Ectodermal cell (in vitro differentiated cells): Measurements from ENCODE around the gene TMEM255B.
"Not testable (repeated sequence)": the region's sequence is repeated elsewhere in the genome, so short reads cannot be mapped to it uniquely, and the experiment has no call there.

ENCODE experiments used
- H3K27ac ChIP-seq: 2 replicates; pipeline ENCODE4 v1.7.0; 2013; ENCODE audit warnings: mild to moderate bottlenecking, low read depth, low read length; ENCODE audit not compliant: insufficient read depth, poor library complexity, severe bottlenecking
- H3K27me3 ChIP-seq: 2 replicates; pipeline ENCODE4 v1.7.0; 2013; ENCODE audit warnings: mild to moderate bottlenecking, low read length; ENCODE audit not compliant: insufficient read depth, control insufficient read depth, poor library complexity, severe bottlenecking
- H3K36me3 ChIP-seq: one replicate; pipeline ENCODE4 v1.7.0; 2013; ENCODE audit warnings: low read length; ENCODE audit not compliant: control insufficient read depth, insufficient read depth
- H3K4me1 ChIP-seq: one replicate; pipeline ENCODE4 v1.7.0; 2013; ENCODE audit warnings: low read length; ENCODE audit not compliant: control insufficient read depth, insufficient read depth
- H3K4me3 ChIP-seq: 2 replicates; pipeline ENCODE4 v1.7.0; 2013; ENCODE audit warnings: low read depth, low read length, control low read depth; ENCODE audit not compliant: insufficient read depth
- H3K9me3 ChIP-seq: 2 replicates; pipeline ENCODE4 v1.7.0; 2013; ENCODE audit warnings: mild to moderate bottlenecking, low read length, moderate library complexity; ENCODE audit not compliant: control insufficient read depth
- WGBS, 2 experiments: methylation state at CpG; one replicate each; pipeline ENCODE4 v1.1.7; 2013; ENCODE audit warnings: missing lambda C conversion rate in 2 of 2; 5-methylcytosine and 5-hydroxymethylcytosine counted together

TMEM255B gene

DNA sequence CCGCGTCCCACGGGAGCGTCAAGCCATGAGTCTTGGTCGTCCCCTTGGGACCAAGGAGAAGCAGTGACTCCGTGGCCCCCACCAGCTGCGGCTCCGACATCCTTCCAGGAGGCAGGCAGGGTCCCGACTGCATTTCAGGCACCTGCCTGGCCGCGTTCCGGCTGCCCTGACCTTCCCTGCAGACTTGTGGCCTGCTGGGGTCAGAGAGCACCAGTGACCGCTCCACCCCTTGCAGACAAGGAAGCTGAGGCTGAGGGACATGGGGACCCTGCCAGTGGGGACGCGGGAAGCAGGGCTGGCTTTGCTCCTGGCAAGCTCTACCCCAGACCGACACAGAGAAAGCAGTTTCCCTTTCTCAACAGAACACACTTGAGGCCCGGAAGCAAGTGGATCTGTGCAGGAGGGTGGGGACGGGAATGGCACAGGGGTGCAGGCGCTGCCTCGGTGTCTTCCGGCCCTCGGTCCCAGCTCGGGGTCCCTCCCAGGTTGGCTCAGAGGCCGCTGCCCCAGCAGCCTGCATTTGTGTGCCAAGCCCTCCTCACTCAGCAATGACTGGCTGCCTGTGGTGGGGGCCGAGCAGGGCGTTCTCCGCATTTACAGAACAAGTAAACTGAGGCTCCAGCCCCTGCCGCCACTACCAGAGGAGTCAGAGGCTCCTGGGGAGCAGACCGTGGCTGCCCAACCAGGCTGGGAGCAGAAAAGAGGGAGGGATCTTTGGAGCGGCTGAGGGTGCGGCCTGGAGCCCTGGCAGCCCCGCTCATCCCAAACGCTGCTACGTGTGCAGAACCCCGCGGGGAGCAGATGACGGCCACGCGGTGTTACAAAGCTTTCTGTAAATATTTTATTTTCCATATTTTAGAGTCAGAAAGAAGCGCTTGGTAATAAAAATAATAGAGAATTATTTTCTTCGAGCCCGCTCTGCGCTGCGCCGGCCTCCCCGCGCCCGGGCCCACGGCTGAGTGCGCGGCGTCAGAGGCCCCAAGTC, 61.0 kb downstream of the TMEM255B start:
- WGBS, 2 experiments = 95 to 96% methylated on average over 52 of the region's 52 CpGs
- H3K9me3 ChIP-seq = no peaks in the 10 kb centered on the region
- no peak overlapping the region for H3K4me3 ChIP-seq
- H3K4me1 ChIP-seq = no peaks in the 10 kb centered on the region
- H3K27ac ChIP-seq = no peak overlapping the region
- no peaks in the 10 kb centered on the region for H3K36me3 ChIP-seq
- H3K27me3 ChIP-seq = no peaks in the 10 kb centered on the region

DNA sequence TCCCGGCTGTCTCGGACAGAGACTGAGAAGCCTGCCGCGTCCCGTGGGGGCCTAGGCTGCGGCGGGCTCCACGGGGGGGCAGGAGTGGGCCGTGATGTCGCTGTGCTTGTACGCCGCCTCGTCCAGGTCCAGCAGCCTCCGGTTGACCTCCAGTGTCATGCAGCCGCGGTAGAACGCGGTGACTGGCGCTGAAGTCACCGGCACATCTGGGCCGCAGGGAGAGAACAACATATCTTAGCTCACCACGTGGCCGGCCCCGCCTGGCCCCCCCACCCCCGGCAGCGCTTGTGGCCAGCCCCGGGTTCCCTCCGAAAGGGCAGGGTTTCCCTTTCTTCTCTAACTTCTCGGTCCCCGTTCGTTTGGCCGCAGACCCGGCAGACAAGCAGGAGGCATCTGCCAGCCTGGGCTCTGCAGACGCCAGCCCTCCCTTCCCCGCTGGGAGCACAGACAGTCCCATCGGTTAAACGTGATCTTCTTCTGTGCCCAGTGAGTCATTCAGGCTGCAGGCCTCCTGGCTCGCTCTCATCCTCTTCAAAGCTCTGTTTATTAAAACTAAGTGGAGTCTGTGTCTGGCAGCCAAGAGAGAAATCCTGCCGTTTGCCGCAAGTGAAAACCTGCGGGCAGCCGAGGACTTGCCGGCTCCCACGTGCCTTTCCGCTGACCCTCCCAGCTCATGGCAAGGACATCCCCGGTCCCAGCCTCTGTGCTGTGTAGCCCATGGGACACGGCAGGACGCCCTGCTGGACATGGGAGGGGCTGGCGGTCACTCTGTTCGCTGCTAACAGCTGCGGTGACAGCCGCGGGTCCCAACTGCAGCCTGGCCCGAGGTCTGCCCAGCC, 62.0 kb downstream of the TMEM255B start:
- Histone ChIP-seq H3K36me3 (no peaks in the 10 kb centered on the region), H3K9me3 (no peaks in the 10 kb centered on the region), H3K27me3 (no peaks in the 10 kb centered on the region), H3K4me3 (no peak overlapping the region), H3K4me1 (no peaks in the 10 kb centered on the region), H3K27ac (no peak overlapping the region)
- WGBS, 2 experiments = 84 to 89% methylated on average over 54 of the region's 54 CpGs

DNA sequence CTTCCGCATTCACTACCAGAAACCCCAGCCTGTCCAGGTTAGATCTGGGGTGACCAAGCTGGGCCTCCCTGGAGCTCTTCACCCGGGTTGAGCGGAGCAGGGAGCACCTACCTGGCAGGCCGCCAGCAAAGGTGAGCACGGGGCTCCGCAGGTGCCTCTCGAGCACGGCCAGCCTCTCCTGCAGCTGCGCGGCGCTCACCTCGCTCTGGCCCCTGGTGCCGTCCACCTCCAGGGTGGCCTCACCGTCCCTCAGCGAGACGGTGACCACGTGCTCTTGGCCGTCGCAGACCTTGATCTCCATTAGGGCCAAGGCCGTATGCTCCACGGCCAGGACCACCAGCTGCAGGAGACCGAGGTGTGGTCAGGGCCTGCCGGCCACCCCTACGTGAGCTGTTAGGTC, 62.8 kb downstream of the TMEM255B start:
- WGBS, 2 experiments = 96% methylated on average over 24 of the region's 24 CpGs
- Histone ChIP-seq H3K9me3 (no peaks in the 10 kb centered on the region), H3K27me3 (no peaks in the 10 kb centered on the region), H3K4me3 (no peak overlapping the region), H3K27ac (no peak overlapping the region), H3K4me1 (no peaks in the 10 kb centered on the region), H3K36me3 (no peaks in the 10 kb centered on the region)

DNA sequence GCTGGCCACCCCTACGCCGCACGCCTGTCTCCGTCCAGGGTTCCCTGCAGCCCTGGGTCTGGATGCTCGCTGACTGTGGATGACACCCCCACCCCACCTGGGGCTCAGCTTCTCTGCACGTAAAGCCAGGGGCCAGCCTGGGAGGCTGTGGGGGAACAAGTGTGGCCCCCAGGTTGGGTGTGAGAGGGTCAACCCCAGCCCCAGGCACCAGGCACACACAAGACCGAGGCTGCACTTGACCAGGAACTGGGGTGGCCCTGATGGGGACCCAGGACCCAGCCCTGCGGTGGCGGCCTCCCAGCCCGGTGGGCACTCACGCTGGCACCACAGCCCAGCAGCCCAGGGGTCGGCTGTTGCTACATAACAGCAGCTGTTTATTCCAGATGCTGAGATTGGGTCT, 63.2 kb downstream of the TMEM255B start:
- 92 to 93% methylated on average over 12 of the region's 12 CpGs for WGBS, 2 experiments
- Histone ChIP-seq H3K36me3 (no peaks in the 10 kb centered on the region), H3K27ac (no peak overlapping the region)

DNA sequence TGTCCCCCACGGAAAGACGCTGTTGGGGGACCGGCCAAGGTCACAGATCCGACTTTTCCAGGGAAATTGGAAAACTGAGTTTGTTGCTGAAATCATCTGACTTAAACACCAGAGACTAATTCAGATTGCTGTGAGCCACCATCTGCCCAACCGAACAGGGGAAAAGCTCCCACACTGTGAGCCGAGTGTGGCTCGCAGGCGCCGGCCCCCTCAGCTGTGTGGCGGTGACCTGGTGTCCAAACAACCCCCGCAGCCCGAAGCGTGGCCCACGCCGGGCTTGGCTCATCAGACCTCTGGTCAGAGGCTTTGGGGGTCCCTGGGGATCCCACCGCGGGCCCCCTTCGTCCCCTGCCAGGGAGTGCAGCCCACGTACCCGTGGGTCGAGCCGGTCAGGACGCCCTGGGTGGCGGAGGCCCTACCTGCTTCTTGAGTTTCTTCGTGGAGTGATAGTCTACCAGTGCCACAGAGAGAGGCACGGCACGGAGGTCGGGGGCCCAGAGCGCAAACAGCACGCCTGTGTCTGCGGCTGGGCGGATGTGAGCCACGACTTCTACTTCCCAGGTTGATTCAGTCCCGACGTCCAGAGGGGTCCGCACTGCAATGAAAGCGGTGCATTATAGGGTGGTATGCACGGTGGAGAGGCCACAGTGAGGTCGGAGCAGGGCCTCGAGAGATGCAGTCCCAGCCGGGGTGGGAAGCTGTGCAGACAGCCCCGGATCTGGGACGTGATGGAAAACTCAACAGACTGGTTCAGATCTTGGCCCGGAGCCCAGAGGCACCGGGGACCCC, 64.1 kb downstream of the TMEM255B start:
- Histone ChIP-seq H3K9me3 (no peaks in the 10 kb centered on the region), H3K27me3 (no peaks in the 10 kb centered on the region), H3K27ac (no peak overlapping the region), H3K36me3 (no peaks in the 10 kb centered on the region), H3K4me3 (no peak overlapping the region), H3K4me1 (no peaks in the 10 kb centered on the region)
- WGBS, 2 experiments = 95 to 96% methylated on average over 45 of the region's 45 CpGs

More for the DNA sequence above, 63.2 kb downstream of the TMEM255B start:
- Histone ChIP-seq H3K27me3 (no peaks in the 10 kb centered on the region), H3K4me1 (no peaks in the 10 kb centered on the region), H3K4me3 (no peak overlapping the region), H3K9me3 (no peaks in the 10 kb centered on the region)

DNA sequence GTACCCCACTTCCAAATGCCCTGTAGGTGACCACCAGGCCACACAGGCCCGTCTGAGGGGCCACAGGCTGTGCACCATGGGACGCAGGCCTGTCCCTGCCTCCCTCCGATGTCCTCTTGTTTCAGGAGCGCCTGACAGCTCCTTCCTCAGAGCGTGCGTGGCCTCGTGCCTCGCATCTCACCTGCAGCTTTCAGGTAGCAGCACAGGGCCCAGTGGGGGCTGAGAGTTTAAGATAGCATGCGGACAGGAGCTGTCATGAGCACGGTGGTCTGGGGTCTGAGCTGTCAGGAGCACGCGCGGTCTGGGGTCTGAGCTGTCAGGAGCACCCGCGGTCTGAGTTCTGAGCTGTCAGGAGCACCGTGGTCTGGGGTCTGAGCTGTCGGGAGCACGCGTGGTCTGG, 64.7 kb downstream of the TMEM255B start:
- Histone ChIP-seq H3K4me3 (no peak overlapping the region), H3K27me3 (no peaks in the 10 kb centered on the region), H3K4me1 (no peaks in the 10 kb centered on the region), H3K36me3 (no peaks in the 10 kb centered on the region), H3K27ac (no peak overlapping the region), H3K9me3 (no peaks in the 10 kb centered on the region)
- 96 to 97% methylated on average over 19 of the region's 19 CpGs for WGBS, 2 experiments

DNA sequence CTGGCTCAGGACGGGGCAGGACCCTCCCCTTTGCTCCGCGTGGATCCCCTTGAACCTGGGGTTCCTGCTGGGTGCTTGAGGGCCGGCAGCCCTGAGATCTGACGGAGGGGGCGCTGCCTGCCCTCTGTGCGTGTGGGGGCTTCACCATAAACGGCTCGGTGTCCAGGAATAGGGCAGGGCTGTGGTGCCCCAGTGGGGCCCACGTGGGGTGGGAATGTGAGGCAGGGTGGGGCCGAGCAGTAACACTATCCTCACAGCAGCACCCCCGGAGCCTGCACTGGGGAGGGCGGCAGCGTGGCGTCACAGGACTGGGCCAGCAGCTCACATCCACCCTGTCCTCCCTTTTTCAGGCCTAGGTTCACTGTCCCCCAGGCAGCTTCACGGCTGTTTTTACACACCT, 66.8 kb downstream of the TMEM255B start:
- H3K36me3 ChIP-seq = no peaks in the 10 kb centered on the region
- H3K27ac ChIP-seq = no peak overlapping the region
- H3K9me3 ChIP-seq = no peaks in the 10 kb centered on the region
- WGBS, 2 experiments = 90 to 91% methylated on average over 16 of the region's 16 CpGs
- no peak overlapping the region for H3K4me3 ChIP-seq
- no peaks in the 10 kb centered on the region for H3K27me3 ChIP-seq
- no peaks in the 10 kb centered on the region for H3K4me1 ChIP-seq

DNA sequence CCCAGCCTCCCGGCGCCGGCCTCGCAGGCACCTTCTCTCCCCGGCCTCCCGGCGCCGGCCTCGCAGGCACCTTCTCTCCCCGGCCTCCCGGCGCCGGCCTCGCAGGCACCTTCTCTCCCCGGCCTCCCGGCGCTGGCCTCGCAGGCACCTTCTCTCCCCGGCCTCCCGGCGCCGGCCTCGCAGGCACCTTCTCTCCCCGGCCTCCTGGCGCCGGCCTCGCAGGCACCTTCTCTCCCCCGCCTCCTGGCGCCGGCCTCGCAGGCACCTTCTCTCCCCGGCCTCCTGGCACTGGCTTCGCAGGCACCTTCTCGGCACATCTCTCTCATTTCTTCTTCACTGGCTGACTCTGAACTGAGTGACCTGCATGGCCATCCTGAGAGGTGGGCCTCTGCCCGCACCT, 67.4 kb downstream of the TMEM255B start:
- not testable (repeated sequence) for H3K27ac ChIP-seq, H3K9me3 ChIP-seq, H3K4me3 ChIP-seq, H3K36me3 ChIP-seq, H3K27me3 ChIP-seq, H3K4me1 ChIP-seq
- 79 to 81% methylated on average over 32 of the region's 35 CpGs for WGBS, 2 experiments

DNA sequence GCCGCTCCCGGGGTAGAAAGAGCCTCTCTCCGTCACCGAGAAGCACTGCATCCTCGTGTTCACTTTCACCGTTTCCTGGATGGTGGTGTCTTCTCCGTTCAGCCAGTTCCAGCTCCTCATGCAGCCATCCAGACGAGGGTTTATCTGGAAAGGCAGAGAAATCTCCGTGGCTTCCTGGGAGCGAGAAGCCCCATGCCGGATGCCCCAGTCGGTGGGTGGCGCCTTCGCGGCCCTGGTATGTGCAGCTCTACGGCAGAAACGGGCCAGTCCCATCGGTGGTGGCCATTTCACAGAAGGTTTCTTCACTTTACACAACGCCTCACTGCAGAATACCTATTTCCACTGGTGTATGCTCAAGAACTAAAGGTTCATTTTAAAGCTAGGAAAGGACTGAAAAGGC, 68.0 kb downstream of the TMEM255B start:
- Histone ChIP-seq H3K9me3 (no peaks in the 10 kb centered on the region), H3K36me3 (no peaks in the 10 kb centered on the region), H3K4me3 (no peak overlapping the region), H3K27ac (no peak overlapping the region), H3K27me3 (no peaks in the 10 kb centered on the region), H3K4me1 (no peaks in the 10 kb centered on the region)
- WGBS, 2 experiments = 95 to 96% methylated on average over 18 to 19 of the region's 19 CpGs
